Measurements from ENCODE around the gene OR2T6.

The OR2T6 gene

GRCh38 chr1:248375446-248375845 lies at the start of gene OR2T6:
OR2T6 (plus strand) TSS chr1:248375746; CDS start chr1:248387609, 11,863 bp downstream.
- Histone ChIP-seq H3K79me2 (ENCODE audit: insufficient read depth, low read length) (no peaks in the 10 kb centered on the region), H3K9me3 (ENCODE audit: insufficient read depth, low read length) (no peaks in the 10 kb centered on the region), H3F3A (ENCODE audit: insufficient read depth) (no peaks in the 10 kb centered on the region), H3K27me3 (ENCODE audit: low read length) (0 out of 2 replicates have a peak, but pooled peaks cover 3% of the 10 kb centered on the region), H3K9ac (ENCODE audit: low read length) (no peak within 1 kb of the TSS), H2AFZ (ENCODE audit: low read depth, low read length, severe bottlenecking) (no peak within 1 kb of the TSS), H3K27ac (ENCODE audit: low read depth, low read length) (no peak within 1 kb of the TSS), H4K20me1 (ENCODE audit: low read depth, low read length) (no peaks in the 10 kb centered on the region), H3K4me2 (ENCODE audit: low read depth, low read length, poor library complexity, severe bottlenecking) (no peak within 1 kb of the TSS), H3K9me2 (replicated peaks; ENCODE audit: insufficient read depth, low read length) (no peaks in the 10 kb centered on the region), H3K4me3 (ENCODE audit: insufficient read depth, low read length, poor library complexity, severe bottlenecking) (no peak within 1 kb of the TSS), H3K36me3 (ENCODE audit: low read length) (no peaks in the 10 kb centered on the region)
- no peak for TF ChIP-seq CTCF (IDR thresholded peaks at IDR 0.05; ENCODE audit: insufficient read depth, low read length, poor library complexity, severe bottlenecking)
- no peak for TF ChIP-seq EZH2phosphoT487 (conservative IDR thresholded peaks at IDR 0.05; ENCODE audit: low read length)

- no peaks in the 10 kb centered on the region for H3K27me3 ChIP-seq (ENCODE audit: low read length)
- H3K79me2 ChIP-seq (ENCODE audit: insufficient read depth, low read length): no peaks in the 10 kb centered on the region
- no peaks in the 10 kb centered on the region for H3F3A ChIP-seq (ENCODE audit: insufficient read depth)
- H3K4me3 ChIP-seq (ENCODE audit: insufficient read depth, low read length, poor library complexity, severe bottlenecking): no peak overlapping the region
- H4K20me1 ChIP-seq (ENCODE audit: low read depth, low read length): no peaks in the 10 kb centered on the region
- H3K36me3 ChIP-seq (ENCODE audit: low read length): no peaks in the 10 kb centered on the region
- H3K27ac ChIP-seq (ENCODE audit: low read depth, low read length): no peak overlapping the region
- H3K9me2 ChIP-seq (replicated peaks; ENCODE audit: insufficient read depth, low read length): no peaks in the 10 kb centered on the region
- H3K4me2 ChIP-seq (ENCODE audit: low read depth, low read length, poor library complexity, severe bottlenecking): no peak overlapping the region
- no peak for TF ChIP-seq EZH2phosphoT487 (conservative IDR thresholded peaks at IDR 0.05; ENCODE audit: low read length)
- no peak overlapping the region for H2AFZ ChIP-seq (ENCODE audit: low read depth, low read length, severe bottlenecking)
- H3K9ac ChIP-seq (ENCODE audit: low read length): no peak overlapping the region
- H3K9me3 ChIP-seq (ENCODE audit: insufficient read depth, low read length): no peaks in the 10 kb centered on the region
Observed at GRCh38 chr1:248343451-248343850, 32.1 kb upstream of the OR2T6 start.

GRCh38 chr1:248348475-248348874 lies 27.1 kb upstream of the OR2T6 start, which contains the start of gene OR14C36:
OR14C36 (plus strand) TSS chr1:248348775; CDS start chr1:248348775, 0 bp downstream.
- Histone ChIP-seq H3K9ac (ENCODE audit: low read length) (no peak within 1 kb of the TSS), H3K9me3 (ENCODE audit: insufficient read depth, low read length) (no peaks in the 10 kb centered on the region)

More at GRCh38 chr1:248348475-248348874, 27.1 kb upstream of the OR2T6 start, which contains the start of gene OR14C36:
- no peaks in the 10 kb centered on the region for H3K27me3 ChIP-seq (ENCODE audit: low read length)
- no peaks in the 10 kb centered on the region for H3K36me3 ChIP-seq (ENCODE audit: low read length)
- no peak within 1 kb of the TSS for H2AFZ ChIP-seq (ENCODE audit: low read depth, low read length, severe bottlenecking)
- H3K9me2 ChIP-seq (replicated peaks; ENCODE audit: insufficient read depth, low read length): no peaks in the 10 kb centered on the region
- TF ChIP-seq EZH2phosphoT487 (conservative IDR thresholded peaks at IDR 0.05; ENCODE audit: low read length): no peak
- TF ChIP-seq CTCF (IDR thresholded peaks at IDR 0.05; ENCODE audit: insufficient read depth, low read length, poor library complexity, severe bottlenecking): no peak
- no peak within 1 kb of the TSS for H3K4me3 ChIP-seq (ENCODE audit: insufficient read depth, low read length, poor library complexity, severe bottlenecking)
- no peaks in the 10 kb centered on the region for H3F3A ChIP-seq (ENCODE audit: insufficient read depth)
- H3K4me2 ChIP-seq (ENCODE audit: low read depth, low read length, poor library complexity, severe bottlenecking): no peak within 1 kb of the TSS
- H3K79me2 ChIP-seq (ENCODE audit: insufficient read depth, low read length): no peaks in the 10 kb centered on the region
- no peak within 1 kb of the TSS for H3K27ac ChIP-seq (ENCODE audit: low read depth, low read length)
- no peaks in the 10 kb centered on the region for H4K20me1 ChIP-seq (ENCODE audit: low read depth, low read length)

All from SU-DHL-6 (cell line).